ENCODE results near the gene EDN2. TPM values are rescaled to one million over a fixed set of nuclear protein-coding genes. Genes with fewer than 3 reads are reported as not detected.

Gene EDN2
- total and polyA plus RNA-seq, 4 donors = 0.17 to 0.66 TPM; not detected in 2

Small RNA genes lying within 50 kb of the gene (small RNA-seq; reads per million reads assigned to genes)
- not detected for gene RNA5SP45 (ENCODE audit: low replicate concordance)

Other genes starting within 250 kb of the EDN2 start
- 10 to 100 TPM; 30.9 to 36.9 TPM for gene SCMH1, start 242.4 kb downstream of the EDN2 start, total RNA-seq
- 10 to 100 TPM; 49.6 to 58.2 TPM for gene SCMH1, start 242.4 kb downstream of the EDN2 start, polyA plus RNA-seq (ENCODE audit: insufficient read length in 2 of 2)
- gene FOXO6, start 123.2 kb downstream of the EDN2 start, total RNA-seq = 1 to 10 TPM; 1.9 to 2.3 TPM
- 10 to 100 TPM in 1 of 2 donors, 1 to 10 TPM in 1; 9.4 to 11.0 TPM for gene FOXO6, start 123.2 kb downstream of the EDN2 start, polyA plus RNA-seq (ENCODE audit: insufficient read length in 2 of 2)

All from spinal cord (tissue), 4 donors.